ENCODE results near the gene CALML3. TPM values are rescaled to one million over a fixed set of nuclear protein-coding genes. Genes with fewer than 3 reads are reported as not detected.

The CALML3 gene
- total RNA-seq, 1 donor from 2014 or later: 9.8 TPM

DNA sequence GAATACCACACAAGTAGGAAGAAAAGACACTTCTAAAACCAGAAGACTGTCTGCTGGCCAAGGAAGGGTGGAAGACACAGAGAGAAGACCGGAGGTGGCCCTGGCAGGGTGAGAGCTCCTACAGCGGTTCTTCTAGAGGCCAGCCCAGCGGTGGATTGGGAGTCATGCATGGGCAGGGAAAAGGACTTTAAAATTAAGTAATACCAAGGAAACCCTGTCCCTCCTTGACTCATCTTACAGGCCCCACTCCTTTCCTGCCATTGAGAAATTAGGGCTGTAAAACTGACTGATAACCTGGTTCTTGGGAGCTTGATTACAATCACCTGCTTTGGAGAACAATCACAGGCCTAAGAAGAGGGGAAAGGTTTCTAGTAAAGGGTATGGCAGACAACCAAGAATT is 16.1 kb downstream of the CALML3 start:
- no peak for DNase-seq

DNA sequence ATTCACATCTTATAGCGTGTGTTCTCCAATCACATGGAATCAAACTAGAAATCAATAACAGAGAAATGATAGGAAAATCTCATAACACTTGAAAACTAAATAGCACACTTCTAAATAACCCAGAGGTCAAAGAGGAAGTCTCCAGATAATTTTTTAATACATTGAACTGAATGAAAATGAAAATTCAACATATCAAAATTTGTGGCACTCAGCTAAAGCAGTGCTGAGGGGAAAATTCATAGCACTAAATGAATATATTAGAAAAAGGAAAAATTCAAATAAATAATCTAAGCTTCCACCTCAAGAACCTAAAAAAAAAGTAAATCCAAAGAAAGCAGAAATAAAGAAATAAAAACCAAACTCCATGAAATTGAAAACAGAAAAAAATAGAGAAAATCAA is 17.3 kb downstream of the CALML3 start:
- DNase-seq: no peak

DNA sequence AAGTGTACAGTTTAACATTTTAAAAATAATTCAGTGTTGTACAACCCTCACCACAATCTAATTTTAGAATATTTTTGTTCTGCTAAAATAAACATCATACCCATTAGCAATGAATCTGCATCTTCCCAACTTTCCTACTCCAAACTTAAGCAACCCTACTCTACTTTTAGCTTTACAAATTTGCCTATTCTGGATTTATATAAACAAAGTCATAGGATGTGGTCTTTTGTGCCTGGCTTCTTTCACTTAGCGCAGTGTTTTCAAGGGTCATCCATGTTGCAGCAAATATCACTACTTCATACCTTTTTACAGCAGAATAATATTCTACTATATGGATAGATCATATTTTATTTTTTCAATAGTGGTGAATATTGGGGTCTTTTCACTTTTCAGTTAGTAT is 18.9 kb downstream of the CALML3 start:
- no peak for DNase-seq

DNA sequence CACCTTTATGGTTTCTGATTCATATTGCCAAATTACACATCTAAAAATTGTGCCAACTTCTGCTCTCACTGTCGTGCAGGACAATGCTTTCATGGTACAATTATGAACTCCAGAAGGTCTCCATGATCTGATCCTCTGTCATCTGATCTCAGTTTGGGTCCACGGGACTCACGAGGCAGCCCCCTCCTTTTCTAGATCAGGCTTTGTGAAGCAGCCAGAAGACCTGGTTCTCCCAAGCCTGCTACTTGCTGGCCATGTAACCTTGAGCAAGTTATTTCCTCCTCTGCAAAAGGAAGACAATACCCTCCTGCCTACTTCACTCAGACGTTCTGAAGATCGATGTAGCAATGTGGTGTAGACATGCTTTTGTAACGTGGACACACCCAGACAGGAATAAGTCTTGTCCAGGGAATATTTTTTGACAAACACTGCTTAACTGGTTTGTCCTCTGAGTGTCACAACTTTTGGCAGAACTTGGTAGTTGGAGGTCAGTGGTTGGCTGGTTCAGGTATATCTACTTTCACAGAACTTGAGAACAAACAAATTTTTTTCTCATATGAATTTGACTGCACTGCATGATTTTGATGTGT is 19.6 kb downstream of the CALML3 start:
- no peak for DNase-seq

DNA sequence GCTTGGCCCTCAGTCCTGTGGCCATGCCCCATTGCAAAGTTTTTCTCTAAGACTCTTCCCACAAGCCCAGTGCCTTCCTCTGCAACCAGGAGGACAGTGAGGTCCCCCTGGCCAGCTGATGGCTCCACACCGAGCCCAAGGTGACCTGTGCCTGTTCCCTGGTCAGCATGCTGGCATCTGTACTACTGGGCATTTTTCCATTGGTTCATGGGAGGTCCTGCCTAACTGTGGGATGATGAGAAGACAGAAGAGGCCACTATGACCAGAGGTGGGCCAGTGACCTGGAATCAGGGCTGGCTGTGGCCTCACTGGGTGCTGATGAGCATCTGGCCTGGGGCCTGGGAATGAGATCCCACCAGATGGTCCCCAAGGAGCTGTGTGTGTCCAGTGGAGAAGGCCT is 20.2 kb downstream of the CALML3 start:
- no peak for DNase-seq

DNA sequence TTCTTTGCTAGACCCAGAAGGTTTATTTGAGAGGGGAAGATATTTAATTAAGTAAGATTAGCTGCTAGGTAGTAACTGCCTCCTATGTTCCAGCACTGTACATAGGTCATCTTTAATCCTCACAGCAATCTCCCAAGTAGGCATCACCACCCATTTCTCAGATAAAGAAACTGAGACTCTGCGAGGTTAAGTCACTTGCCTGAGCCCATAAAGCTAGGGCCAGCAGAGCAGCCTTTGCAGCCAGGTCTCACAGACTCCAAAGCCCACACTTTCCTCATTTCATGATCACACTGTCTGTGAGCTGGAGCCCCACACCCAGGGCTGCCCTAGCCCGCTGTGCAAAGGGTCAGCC is 20.6 kb downstream of the CALML3 start:
- no peak for DNase-seq

DNA sequence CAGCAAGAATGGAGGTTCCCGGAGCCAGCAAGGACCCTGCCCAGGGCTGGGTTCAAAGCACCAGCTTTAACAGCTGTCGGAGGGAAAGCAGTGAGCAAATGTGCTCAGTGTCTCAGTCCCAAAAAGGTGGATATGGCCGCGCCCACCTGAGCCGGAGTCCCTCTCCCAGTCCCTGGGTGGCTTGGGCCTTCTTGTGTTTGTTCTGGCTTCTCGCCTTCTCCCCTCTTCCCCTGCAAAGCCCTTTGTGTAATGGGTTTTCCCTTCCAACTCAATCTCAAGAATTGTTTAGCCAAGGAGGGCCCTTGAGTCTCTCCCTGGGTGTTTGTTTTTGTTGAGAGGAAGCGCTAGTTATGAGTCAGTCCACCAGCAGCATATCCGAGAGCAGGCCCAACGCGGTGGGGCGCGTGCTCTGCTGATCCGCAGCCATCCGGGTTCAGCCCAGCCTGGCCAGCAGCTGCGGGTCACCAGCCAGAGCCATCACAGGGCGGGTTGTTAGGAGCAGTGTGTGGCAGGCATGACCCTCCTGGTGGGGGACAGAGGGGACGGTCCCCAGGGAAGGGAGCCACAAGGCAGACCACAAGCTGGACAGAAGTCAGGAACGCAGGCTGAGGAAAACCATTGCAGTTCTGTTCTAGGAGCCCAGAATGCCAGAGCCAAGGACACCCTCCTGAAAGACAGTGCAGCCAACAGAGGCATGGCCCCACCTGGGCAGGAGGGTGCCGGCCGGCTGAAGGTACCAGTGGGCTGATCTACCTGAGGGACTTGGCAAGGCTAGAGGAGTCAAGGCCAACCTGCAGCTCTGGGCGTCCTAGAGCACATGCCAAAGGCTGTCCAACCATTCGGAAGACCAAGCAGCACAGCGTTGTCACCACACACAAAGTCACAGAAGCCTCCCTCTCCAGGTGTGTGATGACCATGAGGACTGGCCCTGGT is 21.3 kb downstream of the CALML3 start:
- DNase-seq: no peak

DNA sequence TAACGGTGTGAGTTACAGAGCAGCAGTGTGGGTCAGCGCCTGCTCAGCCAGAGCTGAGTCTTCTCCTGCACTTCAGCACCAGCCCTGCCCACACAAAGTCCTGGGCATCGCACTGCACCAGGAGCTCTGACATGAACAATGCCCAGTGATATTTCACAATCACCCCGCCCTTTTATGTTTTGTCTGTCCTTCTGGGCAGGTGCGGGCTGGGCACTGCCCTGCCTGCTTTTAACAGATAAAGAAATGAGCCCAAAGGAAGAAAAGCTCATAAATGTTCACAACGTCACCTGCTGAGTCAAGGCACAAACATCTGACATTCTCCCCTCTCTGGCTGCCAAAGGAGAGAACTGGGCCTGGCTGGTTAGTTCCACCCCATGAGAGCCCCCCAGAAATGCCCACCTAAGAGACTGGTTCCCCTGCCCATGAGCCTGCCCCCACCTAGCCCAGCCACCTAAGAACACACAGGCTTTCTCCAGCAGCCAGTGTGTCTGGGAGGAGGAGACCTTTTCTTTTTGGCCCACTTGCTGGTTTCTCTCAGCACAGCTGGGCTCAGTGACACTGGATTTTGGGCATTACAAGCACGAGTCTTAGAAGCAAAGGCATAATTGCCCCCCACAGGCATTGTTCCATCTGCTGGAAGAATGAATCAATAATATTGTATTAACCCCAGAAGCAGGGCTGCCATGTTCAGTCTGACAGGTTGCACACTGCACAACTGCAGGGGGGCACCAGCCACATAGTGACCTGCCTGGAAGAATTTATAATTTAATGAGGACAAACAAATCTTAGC is 22.3 kb downstream of the CALML3 start:
- no peak for DNase-seq

DNA sequence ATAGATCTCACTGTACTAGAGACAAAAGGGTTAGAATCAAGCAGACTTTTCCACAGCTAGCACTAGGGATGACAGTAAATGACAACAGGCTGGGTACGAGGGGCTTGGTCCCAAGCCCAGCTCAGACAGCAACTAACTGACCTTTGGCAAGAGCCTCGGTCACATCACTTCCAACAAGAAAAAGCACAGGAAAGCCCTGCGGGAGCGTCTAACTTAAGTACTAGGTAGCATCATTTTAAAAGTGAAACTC is 22.8 kb downstream of the CALML3 start:
- DNase-seq: no peak

DNA sequence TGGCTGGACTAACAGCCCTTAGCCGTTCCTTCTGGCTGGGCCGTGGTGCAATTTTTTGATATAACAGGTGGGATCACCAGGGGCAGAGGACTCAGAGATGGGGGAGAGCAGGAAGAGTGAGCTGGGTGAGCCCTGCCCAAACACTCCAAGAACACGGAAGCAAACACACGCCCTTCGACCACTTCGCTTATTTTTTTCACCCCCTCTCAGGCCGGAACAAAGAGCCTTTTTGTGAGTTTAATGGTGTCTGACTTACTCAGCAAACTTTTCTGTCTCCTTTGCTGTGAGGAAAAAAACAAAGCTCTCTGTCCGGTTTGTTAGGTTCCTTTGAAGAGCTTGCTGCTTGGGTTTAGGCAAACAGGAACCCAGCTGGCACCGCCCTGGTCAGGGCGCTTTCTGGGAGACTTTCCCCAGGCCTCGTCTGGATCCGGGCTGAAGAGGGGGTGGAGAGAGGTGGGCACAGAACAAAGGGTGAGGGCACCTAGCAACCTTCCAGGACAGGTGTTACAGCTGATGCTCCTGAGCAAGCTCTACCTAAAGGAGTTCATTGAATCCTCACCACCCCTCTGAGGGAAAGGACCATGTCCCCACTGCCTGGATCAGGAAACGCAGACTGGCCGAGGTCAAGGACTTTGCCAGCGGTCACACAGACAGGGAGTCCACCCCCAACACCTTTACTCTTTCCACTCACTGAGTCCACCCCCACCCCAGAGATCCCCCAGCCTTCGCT is 23.3 kb downstream of the CALML3 start:
- no peak for DNase-seq

DNA sequence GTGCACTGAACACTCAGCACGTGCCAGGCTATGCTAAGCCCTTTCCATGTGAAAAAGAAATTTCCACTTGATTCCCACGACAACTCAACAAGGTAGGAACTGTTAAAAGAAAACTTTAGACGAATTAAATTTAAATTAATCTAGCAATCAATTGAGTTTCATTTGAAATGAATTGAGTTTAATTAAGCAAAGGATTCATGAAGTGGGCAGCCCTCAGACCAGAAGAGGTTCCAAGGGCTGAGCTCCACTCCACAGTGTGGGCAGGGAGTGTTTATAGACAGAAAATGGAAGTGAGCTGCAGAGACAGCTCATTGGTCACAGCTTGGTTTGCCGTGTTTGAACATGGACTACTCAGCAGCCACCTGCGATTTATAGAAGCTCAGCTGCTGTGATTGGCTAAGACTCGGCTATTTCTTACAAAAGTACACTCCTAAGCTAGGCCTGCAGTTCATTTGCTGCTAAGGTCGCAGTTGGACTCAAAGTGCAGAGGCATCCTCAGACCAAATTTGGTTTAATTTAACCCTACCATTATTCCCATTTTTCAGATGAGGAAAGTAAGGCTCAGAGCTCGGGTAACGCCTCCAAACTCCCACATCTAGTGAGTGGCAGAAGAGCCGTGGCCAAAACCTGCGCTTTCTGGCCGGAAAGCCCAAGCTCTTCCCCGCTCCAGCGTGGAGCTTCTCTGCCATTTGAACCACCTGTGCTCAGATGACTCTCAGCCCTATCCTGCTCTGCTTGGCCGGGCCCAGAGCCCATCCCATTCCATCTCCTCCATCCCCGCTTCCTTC is 24.9 kb downstream of the CALML3 start:
- DNase-seq: no peak

DNA sequence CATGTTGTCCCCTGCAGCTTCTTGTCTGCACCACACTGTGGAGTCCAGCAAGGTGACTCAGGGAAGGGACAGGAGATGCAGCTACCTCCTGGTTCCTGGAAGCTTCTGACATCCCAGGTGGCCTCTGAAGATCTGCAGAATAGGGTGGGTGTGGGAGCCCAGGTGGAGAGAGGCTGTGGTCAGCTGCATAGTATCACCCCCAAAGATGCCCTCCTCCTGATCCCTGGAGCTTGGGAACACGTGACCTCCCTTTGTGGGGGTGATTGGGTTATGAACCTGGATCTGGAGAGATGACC is 25.4 kb downstream of the CALML3 start:
- no peak for DNase-seq

DNA sequence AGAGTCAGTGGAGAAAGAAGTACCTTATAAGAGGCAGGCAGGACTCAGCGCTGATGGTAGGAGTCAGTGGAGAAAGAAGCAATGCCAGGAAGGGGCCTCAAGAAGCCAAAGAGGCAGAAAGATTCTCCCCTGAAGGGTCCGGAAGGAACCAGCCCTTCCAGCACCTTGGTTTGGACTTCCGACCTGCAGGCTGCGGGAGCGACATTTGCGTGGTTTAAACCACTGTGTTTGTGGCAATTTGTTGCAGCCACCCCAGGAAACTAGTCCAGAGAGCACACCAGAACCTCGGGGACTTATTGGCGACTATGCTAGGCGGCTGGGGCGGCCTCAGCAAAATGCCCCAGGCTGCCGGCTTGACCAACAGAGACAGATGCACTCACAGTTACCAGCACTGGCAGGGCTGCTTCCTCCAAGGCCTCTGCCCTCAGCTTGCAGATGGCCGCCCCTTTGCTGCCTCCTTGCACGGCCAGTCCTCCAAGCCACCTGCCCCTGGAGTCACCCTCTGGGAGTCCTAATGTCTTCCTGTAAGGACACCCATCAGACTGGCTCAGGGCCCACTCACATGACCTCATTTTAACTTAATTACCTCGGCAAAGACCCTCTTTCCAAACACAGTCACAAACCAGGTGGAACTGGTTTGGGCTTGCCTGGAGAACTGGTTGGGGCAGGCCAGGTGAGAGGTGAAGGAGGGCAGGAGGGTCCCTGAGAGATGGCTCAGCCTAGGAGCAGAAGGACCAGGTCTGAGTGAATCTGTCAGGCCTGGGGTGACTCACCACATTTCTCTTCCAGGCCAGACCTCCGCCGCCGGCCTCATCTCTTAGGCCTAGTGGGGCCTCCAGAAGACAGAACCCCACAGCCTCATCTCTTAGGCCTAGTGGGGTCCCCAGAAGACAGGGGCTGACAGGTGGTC is 26.1 kb downstream of the CALML3 start:
- DNase-seq: no peak

DNA sequence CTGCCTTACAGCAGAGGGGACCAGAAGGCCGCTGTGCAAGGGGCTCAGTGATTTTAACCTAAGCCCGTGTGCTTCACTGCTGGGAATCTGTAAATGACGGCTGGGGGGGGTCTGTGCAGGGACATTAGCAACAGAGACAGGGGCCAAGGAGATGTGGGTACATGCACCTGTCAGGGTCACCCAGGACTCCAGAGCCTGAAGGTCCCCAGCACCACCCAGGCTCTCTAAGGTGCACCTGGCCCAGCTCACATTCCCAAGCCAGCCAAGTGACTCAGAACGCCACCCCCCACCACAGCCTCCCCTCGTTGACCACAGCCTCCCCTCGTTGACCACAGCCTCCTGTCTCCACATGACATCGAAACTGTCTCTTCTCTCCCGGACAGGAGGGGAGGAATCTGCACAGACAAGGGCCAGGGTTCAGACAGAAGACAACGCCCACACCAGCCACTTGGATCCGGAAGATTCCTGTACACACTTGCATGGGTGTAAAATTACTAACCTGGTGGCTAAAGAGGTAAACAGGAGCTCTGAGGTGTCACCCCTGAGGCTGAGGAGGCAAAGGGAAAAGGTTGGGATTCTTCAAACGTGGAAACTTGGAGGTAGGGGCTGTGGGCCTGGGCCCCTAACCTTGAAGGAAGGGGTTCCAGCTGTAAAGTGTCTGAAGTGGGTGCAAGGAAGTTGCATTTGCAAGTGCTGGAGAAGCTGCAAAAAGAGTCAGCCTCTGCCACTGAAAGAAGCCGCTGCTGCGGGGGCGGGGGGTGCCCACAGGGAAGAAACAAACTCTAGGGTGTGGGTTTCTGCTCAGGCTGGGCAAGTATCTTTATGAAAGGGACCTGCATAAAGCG is 27.0 kb downstream of the CALML3 start:
- DNase-seq: no peak

DNA sequence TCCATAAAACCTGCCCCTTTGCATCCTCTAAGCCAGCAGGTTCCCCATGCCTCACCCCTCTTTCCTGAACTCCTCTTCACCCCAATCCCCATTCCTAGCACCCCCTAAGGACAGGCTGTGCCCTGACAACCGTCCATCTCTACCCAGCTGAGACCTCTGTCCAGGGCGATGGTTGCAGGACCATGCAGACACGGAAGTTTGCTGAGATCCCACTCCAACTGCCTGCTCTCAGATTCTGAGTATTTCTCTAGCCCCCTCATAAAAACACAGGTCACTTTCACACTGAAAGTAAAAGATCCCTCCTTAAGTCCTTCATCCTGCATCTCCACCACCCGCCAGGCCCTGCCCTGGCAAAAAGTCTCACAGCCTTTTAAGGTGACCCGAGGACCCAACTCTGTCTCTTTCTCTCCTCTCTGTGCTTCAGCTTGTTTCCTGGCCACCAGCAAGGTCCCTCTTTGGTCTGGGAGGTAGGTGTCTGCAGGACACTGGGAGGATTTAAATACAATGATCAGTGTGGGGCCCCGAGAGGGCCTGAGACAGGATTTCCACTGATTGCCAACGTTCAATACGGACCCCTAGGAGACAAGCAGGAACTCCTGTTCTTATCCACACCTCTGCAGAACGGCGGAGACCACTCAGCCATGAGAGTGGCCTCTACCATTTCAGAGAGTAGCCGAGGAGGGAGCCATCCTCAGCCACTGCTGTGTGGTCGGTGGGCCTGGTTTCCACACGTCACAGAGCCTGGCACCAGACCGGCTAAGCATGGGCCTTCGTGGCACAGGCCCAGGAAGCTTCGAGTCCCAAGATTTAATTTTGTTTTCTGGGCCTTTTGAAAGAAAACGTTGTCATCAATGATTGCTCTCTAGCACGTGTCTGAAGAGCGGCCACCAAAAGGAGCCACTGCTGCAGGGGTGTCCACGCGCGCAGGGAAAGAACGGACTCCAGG is 27.9 kb downstream of the CALML3 start:
- no peak for DNase-seq

DNA sequence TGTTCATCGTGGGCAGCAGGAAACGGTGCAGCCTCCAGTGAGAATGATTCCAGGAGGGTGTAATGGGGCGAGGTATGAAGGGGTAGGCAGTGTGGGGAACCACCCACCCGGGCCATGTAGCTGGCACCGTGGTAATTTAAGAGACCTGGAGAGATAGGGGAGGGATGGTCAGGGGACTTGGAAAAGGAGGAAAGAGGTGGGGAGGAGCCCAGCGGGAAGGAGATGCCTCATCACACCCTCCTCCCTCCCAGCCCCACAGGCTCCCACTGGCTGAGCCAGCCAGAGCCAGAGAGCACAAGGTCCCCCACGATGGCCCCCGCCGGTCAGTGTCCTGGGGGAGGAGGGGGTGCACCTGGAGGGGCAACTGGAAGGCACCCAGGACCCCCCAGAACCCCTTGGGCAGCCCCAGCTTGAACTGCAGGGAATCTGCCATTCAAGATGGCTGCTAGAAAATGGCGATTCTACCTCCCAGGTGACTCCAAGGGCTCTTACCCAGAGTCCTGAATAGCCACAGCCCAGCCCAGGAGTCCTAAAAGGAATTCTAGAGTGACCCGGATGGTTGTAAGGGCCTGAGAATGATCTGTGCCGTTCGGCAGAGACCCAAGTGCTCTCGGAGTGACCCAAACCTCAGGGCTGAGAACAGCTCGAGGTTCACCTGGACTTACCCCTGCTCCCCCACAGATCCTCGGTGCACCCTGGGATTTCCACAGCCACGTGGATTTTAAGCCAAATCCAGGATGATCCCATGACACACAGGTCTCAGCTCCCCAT is 28.8 kb downstream of the CALML3 start:
- DNase-seq: no peak

DNA sequence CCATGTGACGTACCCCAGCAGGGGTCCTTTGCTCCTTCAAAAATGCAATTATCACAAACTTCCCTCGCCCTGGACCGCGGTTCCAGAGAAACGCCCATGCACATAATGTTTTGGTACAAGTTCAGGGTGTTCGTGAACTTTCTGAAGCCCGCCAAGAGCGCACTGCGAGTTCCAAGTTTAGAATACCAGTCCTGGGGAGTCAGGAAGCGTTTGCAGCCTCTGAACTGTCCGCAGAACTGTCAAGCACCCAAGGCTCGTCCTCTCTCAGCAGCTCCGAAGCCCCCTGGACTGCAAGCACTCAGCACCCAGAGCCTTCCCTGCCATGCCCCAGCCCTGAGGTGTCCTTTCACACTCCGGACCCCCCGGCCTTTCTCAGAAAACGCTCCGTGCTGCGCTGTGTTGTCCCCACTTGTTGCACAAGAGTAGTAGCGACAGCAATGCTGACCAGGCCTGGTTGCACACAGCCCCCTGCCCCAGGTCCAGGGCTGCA is 30.3 kb downstream of the CALML3 start:
- DNase-seq: no peak

DNA sequence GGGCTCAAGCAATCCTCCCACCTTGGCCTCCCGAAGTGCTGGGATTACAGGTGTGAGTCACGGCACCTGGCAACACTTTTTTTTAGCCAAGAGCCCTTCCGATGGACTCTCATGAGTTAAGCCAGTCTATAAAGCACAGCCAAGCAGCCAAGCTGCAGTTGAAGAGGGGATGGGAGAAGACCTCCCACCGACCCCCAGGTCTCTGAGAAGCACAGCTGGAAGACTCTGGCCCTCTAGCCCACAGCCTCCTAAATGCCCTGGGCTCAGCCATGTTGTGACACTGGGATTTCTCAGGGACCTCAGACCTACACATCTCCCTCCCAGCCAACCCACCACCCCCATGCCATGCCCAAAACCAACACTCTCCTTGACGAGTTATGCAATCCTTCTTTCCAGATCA is 31.1 kb downstream of the CALML3 start:
- no peak for DNase-seq

Measured in skin of body (tissue), 2 donors.